Measurements from ENCODE around the gene SLC4A5.
A peak's percentile ranks its signal among the peaks of the same experiment; 100 is the strongest.

The SLC4A5 gene

GRCh38 chr2:74343316-74343715 is at the start of gene SLC4A5:
Gene SLC4A5, minus strand, starts transcription at chr2:74343416. Its CDS starts 28,393 bp downstream, at chr2:74315023.
- DNase-seq (ENCODE audit: low spot score), result no peak

GRCh38 chr2:74392449-74392743 is 49.2 kb upstream of the SLC4A5 start:
- no peak for DNase-seq (ENCODE audit: low spot score)

GRCh38 chr2:74391580-74392448 is 48.6 kb upstream of the SLC4A5 start:
- peak; percentile 93 for DNase-seq (ENCODE audit: low spot score)

- DNase-seq (ENCODE audit: low spot score), result no peak
Measured at GRCh38 chr2:74391209-74391579, 48.0 kb upstream of the SLC4A5 start.

GRCh38 chr2:74390606-74391005 is 47.4 kb upstream of the SLC4A5 start:
- no peak for DNase-seq (ENCODE audit: low spot score)

GRCh38 chr2:74387346-74387745 is 44.1 kb upstream of the SLC4A5 start:
- DNase-seq (ENCODE audit: low spot score), result no peak

- no peak for DNase-seq (ENCODE audit: low spot score)
Measured at GRCh38 chr2:74385396-74385795, 42.2 kb upstream of the SLC4A5 start.

GRCh38 chr2:74384051-74384450 is 40.8 kb upstream of the SLC4A5 start:
- DNase-seq (ENCODE audit: low spot score), result no peak

GRCh38 chr2:74383254-74383653 is 40.0 kb upstream of the SLC4A5 start:
- DNase-seq (ENCODE audit: low spot score), result no peak

GRCh38 chr2:74381751-74382150 is 38.5 kb upstream of the SLC4A5 start:
- no peak for DNase-seq (ENCODE audit: low spot score)

- peak; percentile 72 for DNase-seq (ENCODE audit: low spot score)
Measured at GRCh38 chr2:74379851-74380789, 36.9 kb upstream of the SLC4A5 start, which contains the start of gene DCTN1. Gene DCTN1, minus strand, starts transcription at chr2:74380311. Its CDS starts 274 bp downstream, at chr2:74380037.

- no peak for DNase-seq (ENCODE audit: low spot score)
Measured at GRCh38 chr2:74378007-74378406, 34.8 kb upstream of the SLC4A5 start.

GRCh38 chr2:74375838-74376237 is 32.6 kb upstream of the SLC4A5 start:
- DNase-seq (ENCODE audit: low spot score), result no peak

GRCh38 chr2:74374509-74375205 is 31.4 kb upstream of the SLC4A5 start:
- DNase-seq (ENCODE audit: low spot score), result peak; percentile 97

GRCh38 chr2:74373985-74374384 is 30.8 kb upstream of the SLC4A5 start:
- no peak for DNase-seq (ENCODE audit: low spot score)

- DNase-seq (ENCODE audit: low spot score), result peak; percentile 49
Measured at GRCh38 chr2:74373221-74373676, 30.0 kb upstream of the SLC4A5 start.

- no peak for DNase-seq (ENCODE audit: low spot score)
Measured at GRCh38 chr2:74372674-74373073, 29.5 kb upstream of the SLC4A5 start.

- no peak for DNase-seq (ENCODE audit: low spot score)
Measured at GRCh38 chr2:74371421-74371820, 28.2 kb upstream of the SLC4A5 start.

GRCh38 chr2:74369976-74370375 is 26.8 kb upstream of the SLC4A5 start:
- DNase-seq (ENCODE audit: low spot score), result no peak

GRCh38 chr2:74368499-74368898 is 25.3 kb upstream of the SLC4A5 start:
- no peak for DNase-seq (ENCODE audit: low spot score)

- no peak for DNase-seq (ENCODE audit: low spot score)
Measured at GRCh38 chr2:74367789-74368188, 24.6 kb upstream of the SLC4A5 start.

GRCh38 chr2:74366036-74366435 is 22.8 kb upstream of the SLC4A5 start:
- DNase-seq (ENCODE audit: low spot score), result no peak

Data from iPS-NIHi11 (cell line).